HCT116 (cell line): ENCODE data around the gene PIP4K2C. TPM values are rescaled to one million over a fixed set of nuclear protein-coding genes. Genes with fewer than 3 reads are reported as not detected.

Experiments
- ATAC-seq: fragments of 200-7000 bp; cut with Tn5 transposase; 2 replicates; pipeline ENCODE4 v1.9.1; 2020; ENCODE audit warnings: mild to moderate bottlenecking, moderate library complexity
- Bru-seq: library from RNA; stranded (reverse); fragments of 400-500 nt; gene quantifications from one replicate; lab custom pipeline; 2021; lab: Mats Ljungman, UMichigan
- BruChase-seq, 2 experiments: library from RNA; stranded (reverse); fragments of 400-500 nt; gene quantifications; one replicate each; lab custom pipeline; 2021; lab: Mats Ljungman, UMichigan
- BruUV-seq: library from RNA; stranded (reverse); fragments of 400-500 nt; replicated peaks from 2 replicates; lab custom pipeline; 2021; lab: Mats Ljungman, UMichigan
- CTCF ChIA-PET: fragments of 300-600 bp; sonication (Branson Sonifier 250); formaldehyde crosslinking; loops from one replicate; lab custom pipeline; 2021; ENCODE audit warnings: antibody characterized with exemption; lab: Charles Lee
- POLR2A ChIA-PET: fragments of 300-600, 350-600 bp; sonication (Branson Sonifier 250); formaldehyde crosslinking; loops from one replicate; lab custom pipeline; 2021; ENCODE audit warnings: antibody characterized with exemption; lab: Charles Lee
- RAD21 ChIA-PET, 2 experiments: fragments of 300-600 bp; sonication (Branson Sonifier 250); formaldehyde crosslinking; loops; one replicate each; lab custom pipeline; 2023; ENCODE audit warnings: low total read pairs in 2 of 2; ENCODE audit not compliant: uncharacterized antibody in 2 of 2, unreplicated experiment in 2 of 2, low non-redundant PET in 1 of 2; lab: Charles Lee
- DNase-seq: peaks from one replicate; pipeline ENCODE4 v3.0.0-alpha.2; 2010; ENCODE audit warnings: low read depth, low spot score
- H2AFZ ChIP-seq: fragments of 200-600 bp; shearing (Covaris generic), sonication (generic); 2 replicates; pipeline ENCODE4 v1.6.1; 2017; ENCODE audit warnings: low read depth, mixed run types, mixed read lengths, antibody characterized with exemption, low read length; ENCODE audit not compliant: poor library complexity, severe bottlenecking
- H3K27ac ChIP-seq: 2 replicates; pipeline ENCODE4 v1.5.1; 2012; ENCODE audit warnings: low read depth, low read length
- H3K27me3 ChIP-seq: fragments of 200-600 bp; sonication (generic); 2 replicates; pipeline ENCODE4 v1.6.1; 2016; ENCODE audit warnings: mixed run types, low read length, mixed read lengths; ENCODE audit not compliant: insufficient read depth
- H3K36me3 ChIP-seq, 2 experiments: fragments of 200-500 bp in 1 of 2; fragments of 200-600 bp in 1 of 2; sonication (Bioruptor generic) in 1 of 2; sonication (generic) in 1 of 2; 2 replicates each; pipeline versions ENCODE4 v1.5.1 to v1.6.1; 2014 to 2016; ENCODE audit warnings: low read length in 2 of 2, inconsistent platforms in 1 of 2, mixed read lengths in 1 of 2, mixed run types in 1 of 2; ENCODE audit not compliant: insufficient read depth in 2 of 2, control insufficient read depth in 1 of 2
- H3K4me1 ChIP-seq, 2 experiments: fragments of 200-600 bp in 1 of 2; sonication (generic) in 1 of 2; 2 replicates each; pipeline versions ENCODE4 v1.5.1 to v1.6.1; 2012 to 2017; ENCODE audit warnings: low read length in 2 of 2, inconsistent platforms in 1 of 2, mild to moderate bottlenecking in 1 of 2, mixed read lengths in 1 of 2, mixed run types in 1 of 2, moderate library complexity in 1 of 2; ENCODE audit not compliant: insufficient read depth in 2 of 2, control insufficient read depth in 1 of 2
- H3K4me2 ChIP-seq: fragments of 200-600 bp; sonication (generic); 2 replicates; pipeline ENCODE4 v1.6.1; 2017; ENCODE audit warnings: mixed run types, low read length, mixed read lengths
- H3K4me3 ChIP-seq, 2 experiments: fragments of 200-600 bp in 1 of 2; sonication (generic) in 1 of 2; replicated peaks in 1 of 2; 2 replicates each; pipeline ENCODE4 v1.5.1; 2011 to 2016; ENCODE audit warnings: low read length in 2 of 2, control low read depth in 1 of 2, low read depth in 1 of 2, mild to moderate bottlenecking in 1 of 2, mixed read lengths in 1 of 2, mixed run types in 1 of 2
- H3K79me2 ChIP-seq: fragments of 200-600 bp; sonication (generic); 2 replicates; pipeline ENCODE4 v1.6.1; 2017; ENCODE audit warnings: mild to moderate bottlenecking, mixed run types, low read length, moderate library complexity, mixed read lengths; ENCODE audit not compliant: insufficient read depth
- H3K9ac ChIP-seq: fragments of 200-600 bp; sonication (generic); 2 replicates; pipeline ENCODE4 v1.6.1; 2016; ENCODE audit warnings: low read length, mixed read lengths
- H3K9me2 ChIP-seq: fragments of 200-600 bp; sonication (generic), shearing (Covaris generic); 2 replicates; pipeline ENCODE4 v1.6.1; 2017; ENCODE audit warnings: mixed run types, mild to moderate bottlenecking, moderate library complexity; ENCODE audit not compliant: insufficient read depth
- H3K9me3 ChIP-seq, 2 experiments: fragments of 200-500 bp in 1 of 2; fragments of 200-600 bp in 1 of 2; sonication (Bioruptor generic) in 1 of 2; sonication (generic) in 1 of 2; 2 replicates each; pipeline ENCODE4 v1.6.1; 2014 to 2017; ENCODE audit warnings: low read length in 2 of 2, mixed read lengths in 2 of 2, inconsistent platforms in 1 of 2, low read depth in 1 of 2, mild to moderate bottlenecking in 1 of 2, mixed run types in 1 of 2, moderate library complexity in 1 of 2; ENCODE audit not compliant: control insufficient read depth in 1 of 2, insufficient read depth in 1 of 2
- H4K20me1 ChIP-seq: fragments of 200-600 bp; sonication (generic), shearing (Covaris generic); 2 replicates; pipeline ENCODE4 v1.6.1; 2017; ENCODE audit warnings: mixed run types, mild to moderate bottlenecking, moderate library complexity; ENCODE audit not compliant: insufficient read depth
- CBX3 ChIP-seq: IDR thresholded peaks from 2 replicates; pipeline ENCODE4 v1.6.1; 2012; ENCODE audit warnings: low read depth
- CTCF ChIP-seq, 3 experiments: fragments of 200-600 bp in 1 of 3; sonication (generic) in 1 of 3; IDR thresholded peaks in 2 of 3; conservative IDR thresholded peaks in 1 of 3; 2 replicates each; pipeline ENCODE4 v1.5.1; 2012 to 2017; ENCODE audit warnings: low read depth in 2 of 3, low read length in 2 of 3, antibody characterized with exemption in 1 of 3, borderline replicate concordance in 1 of 3, control low read depth in 1 of 3, mild to moderate bottlenecking in 1 of 3, mixed read lengths in 1 of 3, mixed run types in 1 of 3, moderate library complexity in 1 of 3; ENCODE audit not compliant: insufficient read depth in 1 of 3
- ELF1 ChIP-seq: IDR thresholded peaks from 2 replicates; pipeline ENCODE4 v1.6.1; 2012; ENCODE audit warnings: low read depth, borderline replicate concordance
- FOSL1 ChIP-seq: IDR thresholded peaks from 2 replicates; pipeline ENCODE4 v1.6.1; 2012; ENCODE audit warnings: low read depth
- POLR2A ChIP-seq: IDR thresholded peaks from 2 replicates; pipeline ENCODE4 v1.7.0; 2011; ENCODE audit warnings: borderline replicate concordance; ENCODE audit not compliant: insufficient read depth, insufficient read length; ENCODE audit errors: extremely low read depth
- POLR2AphosphoS5 ChIP-seq: IDR thresholded peaks from 2 replicates; pipeline ENCODE4 v1.6.1; 2011; ENCODE audit warnings: mild to moderate bottlenecking, low read depth, low read length, moderate library complexity
- RAD21 ChIP-seq: IDR thresholded peaks from 2 replicates; pipeline ENCODE4 v1.6.1; 2012; ENCODE audit warnings: low read depth, mild to moderate bottlenecking
- SIN3A ChIP-seq: IDR thresholded peaks from 2 replicates; pipeline ENCODE4 v1.6.1; 2012; ENCODE audit warnings: low read depth
- SP1 ChIP-seq: IDR thresholded peaks from 2 replicates; pipeline ENCODE4 v1.6.1; 2012; ENCODE audit warnings: low read depth
- TCF7L2 ChIP-seq: IDR thresholded peaks from 2 replicates; pipeline ENCODE4 v1.7.0; 2011; ENCODE audit warnings: borderline replicate concordance, inconsistent platforms; ENCODE audit not compliant: insufficient read depth, insufficient read length; ENCODE audit errors: extremely low read depth
- YY1 ChIP-seq: IDR thresholded peaks from 2 replicates; pipeline ENCODE4 v1.6.1; 2011; ENCODE audit warnings: low read length, low read depth, moderate library complexity, mild to moderate bottlenecking; ENCODE audit not compliant: insufficient replicate concordance; ENCODE audit errors: extremely low read depth
- ZNF274 ChIP-seq: fragments of 200-500 bp; sonication (Bioruptor generic); IDR thresholded peaks from 2 replicates; pipeline ENCODE4 v1.6.1; 2014; ENCODE audit warnings: mild to moderate bottlenecking, low read depth, low read length, inconsistent platforms
- intact Hi-C: fragments of 100-400 bp; cut with micrococcal nuclease; formaldehyde crosslinking; loops from 2 replicates; pipeline ENCODE4 v1.10.0; 2022
- long read RNA-seq: library from polyadenylated mRNA; unstranded; transcript quantifications from one replicate; pipeline ENCODE4 v2.0.0, GENCODE V29; 2021; ENCODE audit not compliant: unreplicated experiment
- polyA plus RNA-seq: library from polyadenylated mRNA; unstranded; fragments of >200 nt; gene quantifications from 2 replicates; pipeline ENCODE4 v1.2.1, GENCODE V29; 2012; ENCODE audit warnings: missing spikeins
- total RNA-seq: library from RNA; stranded (reverse); gene quantifications from one replicate; pipeline ENCODE4 v1.2.1, GENCODE V29; 2021; ENCODE audit not compliant: unreplicated experiment
- TF ChIP-seq, protein P1 (sequence below): IDR thresholded peaks from 2 replicates; pipeline ENCODE4 v1.6.1; 2012

The PIP4K2C gene
- 38.4 TPM for total RNA-seq
- polyA plus RNA-seq: 23.0 and 25.7 TPM in 2 replicates
- percentile 68 among the genes with signal in this experiment for Bru-seq, nascent RNA
- BruChase-seq, experiment 1, labeled RNA remaining after a 6-hour chase: percentile 95 among the genes with signal in this experiment
- BruChase-seq, experiment 2, labeled RNA remaining after a 2-hour chase: percentile 89 among the genes with signal in this experiment
- long read RNA-seq, transcript PIP4K2C-201 (10 exons, 2,924 nt): major isoform, 50 of 64 reads
- long read RNA-seq, partial matches to known transcripts: 4 of 64 reads
- long read RNA-seq, other reads (novel, unspliced or antisense): 10 of 64 reads

DNA sequence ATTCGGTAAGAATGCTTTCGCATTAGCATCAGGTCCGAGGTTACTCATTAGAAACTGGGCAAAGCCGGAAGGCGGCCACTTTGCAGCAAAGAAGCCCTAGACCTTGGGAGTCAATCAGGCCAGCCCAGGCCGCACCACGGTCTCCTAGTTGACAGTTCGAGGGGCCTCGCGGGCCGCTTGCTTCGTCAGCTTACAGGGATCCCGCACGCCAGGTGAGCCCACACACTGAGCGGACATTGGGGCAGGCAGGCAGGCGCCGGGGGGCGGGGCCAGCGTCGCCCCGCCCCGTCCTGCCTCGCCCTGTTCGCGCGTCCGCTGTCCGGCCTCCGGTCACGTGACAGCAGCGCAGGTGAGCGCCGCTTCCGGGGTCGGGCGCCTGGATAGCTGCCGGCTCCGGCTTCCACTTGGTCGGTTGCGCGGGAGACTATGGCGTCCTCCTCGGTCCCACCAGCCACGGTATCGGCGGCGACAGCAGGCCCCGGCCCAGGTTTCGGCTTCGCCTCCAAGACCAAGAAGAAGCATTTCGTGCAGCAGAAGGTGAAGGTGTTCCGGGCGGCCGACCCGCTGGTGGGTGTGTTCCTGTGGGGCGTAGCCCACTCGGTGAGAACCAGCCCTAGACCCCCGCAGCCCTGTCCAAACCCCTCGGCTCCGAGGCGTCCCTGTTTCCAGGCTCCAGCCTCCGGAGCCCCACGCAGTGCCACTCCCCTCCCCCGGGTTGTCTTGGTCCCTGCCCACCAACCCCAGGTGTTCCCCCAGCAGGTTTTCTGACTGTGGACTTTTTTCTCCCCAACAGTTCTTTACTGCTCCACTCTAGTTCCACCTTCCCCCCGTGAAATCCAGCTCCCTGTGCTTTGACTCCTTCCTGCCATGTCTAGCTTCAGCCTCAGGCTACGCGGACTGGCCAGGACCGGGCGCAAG is at the start of gene PIP4K2C:
PIP4K2C (plus strand) TSS at position 329 of the 918 bp plus-strand sequence; CDS start at position 427, 98 bp downstream.
- RAD21 ChIA-PET: no interaction called here
- Histone ChIP-seq H3K36me3 (peaks cover 3 to 10% of the 10 kb centered on the region in 2 experiments; a peak in 2 of 4 replicates), H3K4me3 (peak within 1 kb of the TSS; percentile 94 to 95), H3K9me2 (no peaks in the 10 kb centered on the region), H2AFZ (peak within 1 kb of the TSS; percentile 66), H4K20me1 (no peaks in the 10 kb centered on the region), H3K4me2 (peak within 1 kb of the TSS; percentile 77), H3K79me2 (peaks cover 14% of the 10 kb centered on the region), H3K27ac (peak within 1 kb of the TSS; percentile 42), H3K27me3 (no peaks in the 10 kb centered on the region), H3K9me3 (no peaks in the 10 kb centered on the region), H3K9ac (peak within 1 kb of the TSS; percentile 81), H3K4me1 (peaks cover 6 to 18% of the 10 kb centered on the region in 2 experiments; a peak in 3 of 4 replicates)
- TF ChIP-seq FOSL1: no peak
- TF ChIP-seq SP1: 0 out of 2 replicates have a peak, but pooled peaks have one; percentile 50
- TF ChIP-seq ELF1: peak; percentile 92
- no peak for TF ChIP-seq ZNF274
- peak; percentile 96 for TF ChIP-seq POLR2AphosphoS5
- TF ChIP-seq SIN3A: peak; percentile 86
- TF ChIP-seq YY1: peak; percentile 72
- TF ChIP-seq POLR2A: peak; percentile 89
- TF ChIP-seq TCF7L2: no peak
- TF ChIP-seq, protein P1, sequence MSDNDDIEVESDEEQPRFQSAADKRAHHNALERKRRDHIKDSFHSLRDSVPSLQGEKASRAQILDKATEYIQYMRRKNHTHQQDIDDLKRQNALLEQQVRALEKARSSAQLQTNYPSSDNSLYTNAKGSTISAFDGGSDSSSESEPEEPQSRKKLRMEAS: peak; percentile 85
- TF ChIP-seq CBX3: 0 out of 2 replicates have a peak, but pooled peaks have one; percentile 44
- TF ChIP-seq CTCF (IDR thresholded peaks at IDR 0.05 in 2 of 3, conservative IDR thresholded peaks at IDR 0.05 in 1 of 3; ENCODE audit: borderline replicate concordance in 1 of 3, insufficient read depth in 1 of 3, low read depth in 2 of 3, low read length in 2 of 3): no peak
- no peak for TF ChIP-seq RAD21
- CTCF ChIA-PET: interaction anchor here (3.4 kb wide), 1 partner anchor 8 kb away, joined by 18 read pairs; no protein-coding TSS in a partner anchor
- BruUV-seq: no TSS peak
- intact Hi-C loops: loop anchor here (2.0 kb wide), 1 partner anchor 42 kb away; the partner anchor contains the start of gene B4GALNT1
- POLR2A ChIA-PET: no interaction called here
- DNase-seq (peak; percentile 61), ATAC-seq (peak; percentile 94)
